GM21825 (cell line): ENCODE data around the gene OR51M1.
"Not testable (repeated sequence)": the region's sequence is repeated elsewhere in the genome, so short reads cannot be mapped to it uniquely, and the experiment has no call there.

Source experiments
- ATAC-seq: cut with Tn5 transposase; IDR thresholded peaks from one replicate; pipeline ENCODE4 v1.9.1; 2021; ENCODE audit warnings: mild to moderate bottlenecking, moderate library complexity; ENCODE audit not compliant: unreplicated experiment

The OR51M1 gene, protein sequence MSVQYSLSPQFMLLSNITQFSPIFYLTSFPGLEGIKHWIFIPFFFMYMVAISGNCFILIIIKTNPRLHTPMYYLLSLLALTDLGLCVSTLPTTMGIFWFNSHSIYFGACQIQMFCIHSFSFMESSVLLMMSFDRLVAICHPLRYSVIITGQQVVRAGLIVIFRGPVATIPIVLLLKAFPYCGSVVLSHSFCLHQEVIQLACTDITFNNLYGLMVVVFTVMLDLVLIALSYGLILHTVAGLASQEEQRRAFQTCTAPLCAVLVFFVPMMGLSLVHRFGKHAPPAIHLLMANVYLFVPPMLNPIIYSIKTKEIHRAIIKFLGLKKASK

DNA sequence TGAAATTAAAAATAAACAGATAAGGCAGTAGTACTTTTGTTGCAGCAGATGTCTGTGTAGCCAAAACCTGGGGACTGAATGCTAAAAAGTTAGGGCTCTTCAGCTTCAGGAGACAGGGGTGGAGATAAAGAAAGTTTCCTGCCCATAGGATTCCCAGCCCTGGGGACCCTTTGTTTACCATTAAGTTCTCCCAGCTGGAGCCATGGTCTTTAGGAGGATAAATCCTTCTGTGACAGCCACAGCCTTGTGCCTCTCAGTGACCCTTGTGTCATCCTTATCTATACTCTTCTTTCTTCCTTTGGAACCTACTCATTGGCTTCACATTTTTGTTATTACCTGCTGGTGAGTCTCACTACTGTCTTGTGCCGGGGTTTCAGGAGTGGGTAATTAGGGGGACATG, at the start of gene OR51M1:
TSS of gene OR51M1 (plus strand) at position 237 of the 400 bp plus-strand sequence. CDS start 5,587 bp downstream, outside the sequence.
- ATAC-seq = no peak

DNA sequence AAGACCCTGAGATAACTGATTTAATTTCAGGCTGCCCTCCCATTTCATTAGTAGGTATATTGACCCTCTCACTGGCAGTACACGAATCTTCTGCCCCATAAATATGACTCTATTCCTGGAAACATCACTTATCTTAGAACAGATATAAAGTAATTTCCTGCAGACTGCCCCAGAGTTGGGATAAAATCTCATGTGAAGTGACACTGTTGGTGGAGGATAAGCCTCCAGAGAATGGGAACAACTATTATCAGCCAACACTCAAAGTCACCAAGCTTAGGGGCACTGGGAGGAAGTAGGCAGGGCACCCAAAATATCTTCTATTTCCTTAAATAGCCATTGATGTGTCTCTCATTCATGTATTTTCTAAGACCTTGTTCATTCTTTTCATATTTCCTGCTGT, 48.4 kb upstream of the OR51M1 start:
- ATAC-seq = no peak

DNA sequence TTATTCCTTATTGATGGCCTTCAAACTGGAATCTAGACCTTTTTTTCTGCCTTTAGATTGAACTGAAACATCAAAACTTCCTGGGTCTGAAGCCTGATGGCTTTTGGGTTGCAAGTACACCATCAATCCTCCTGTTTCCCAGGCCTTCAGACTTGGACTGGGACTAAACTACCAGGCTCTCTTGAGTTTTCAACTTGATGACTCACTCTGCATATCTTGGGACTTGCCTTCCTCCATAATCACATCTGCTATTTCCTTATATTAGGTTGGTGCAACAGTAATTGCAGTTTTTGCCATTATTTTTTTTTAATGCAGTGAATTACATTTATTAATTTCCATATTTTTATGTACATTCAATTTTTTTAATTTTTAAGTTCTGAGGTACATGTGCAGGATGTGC, 47.3 kb upstream of the OR51M1 start:
- no peak for ATAC-seq

DNA sequence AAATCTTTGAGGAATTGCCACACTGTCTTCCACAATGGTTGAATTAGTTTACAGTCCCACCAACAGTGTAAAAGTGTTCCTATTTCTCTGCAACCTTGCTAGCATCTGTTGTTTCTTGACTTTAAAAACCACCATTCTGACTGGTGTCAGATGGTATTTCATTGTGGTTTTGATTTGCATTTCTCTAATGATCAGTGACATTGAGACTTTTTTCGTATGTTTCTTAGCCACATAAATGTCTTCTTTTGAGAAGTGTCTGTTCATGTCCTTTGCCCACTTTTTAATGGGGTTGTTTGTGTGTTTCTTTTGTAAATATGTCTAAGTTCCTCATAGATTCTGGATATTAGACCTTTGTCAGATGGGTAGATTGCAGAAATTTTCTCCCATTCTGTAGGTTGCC, 46.4 kb upstream of the OR51M1 start:
- not testable (repeated sequence) for ATAC-seq

DNA sequence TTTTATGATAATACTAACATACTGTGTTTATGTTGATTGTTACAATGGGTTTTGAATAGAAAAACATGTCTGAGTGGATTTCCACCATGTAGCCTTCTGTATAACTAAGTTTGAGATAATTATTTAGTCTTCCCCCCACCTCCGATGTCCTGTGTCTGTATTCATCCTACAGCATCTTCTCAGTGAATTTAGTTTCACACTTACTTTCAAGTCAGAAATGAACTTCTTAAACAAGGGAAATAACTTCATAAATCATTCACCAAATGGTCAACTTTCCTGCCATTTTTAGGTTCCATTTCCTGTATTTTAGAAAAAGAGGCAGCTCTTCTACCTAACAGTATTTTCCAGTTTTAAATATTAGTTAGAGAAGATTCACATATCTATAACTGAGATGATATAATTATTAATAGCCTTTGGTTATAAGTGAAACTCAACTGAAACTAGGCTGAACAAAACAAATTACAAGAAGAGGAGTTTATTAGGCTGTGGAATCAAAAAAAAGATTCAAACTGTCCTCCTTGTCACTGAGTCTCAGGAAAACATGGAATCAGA, 43.8 kb upstream of the OR51M1 start:
- peak; percentile 79 for ATAC-seq

DNA sequence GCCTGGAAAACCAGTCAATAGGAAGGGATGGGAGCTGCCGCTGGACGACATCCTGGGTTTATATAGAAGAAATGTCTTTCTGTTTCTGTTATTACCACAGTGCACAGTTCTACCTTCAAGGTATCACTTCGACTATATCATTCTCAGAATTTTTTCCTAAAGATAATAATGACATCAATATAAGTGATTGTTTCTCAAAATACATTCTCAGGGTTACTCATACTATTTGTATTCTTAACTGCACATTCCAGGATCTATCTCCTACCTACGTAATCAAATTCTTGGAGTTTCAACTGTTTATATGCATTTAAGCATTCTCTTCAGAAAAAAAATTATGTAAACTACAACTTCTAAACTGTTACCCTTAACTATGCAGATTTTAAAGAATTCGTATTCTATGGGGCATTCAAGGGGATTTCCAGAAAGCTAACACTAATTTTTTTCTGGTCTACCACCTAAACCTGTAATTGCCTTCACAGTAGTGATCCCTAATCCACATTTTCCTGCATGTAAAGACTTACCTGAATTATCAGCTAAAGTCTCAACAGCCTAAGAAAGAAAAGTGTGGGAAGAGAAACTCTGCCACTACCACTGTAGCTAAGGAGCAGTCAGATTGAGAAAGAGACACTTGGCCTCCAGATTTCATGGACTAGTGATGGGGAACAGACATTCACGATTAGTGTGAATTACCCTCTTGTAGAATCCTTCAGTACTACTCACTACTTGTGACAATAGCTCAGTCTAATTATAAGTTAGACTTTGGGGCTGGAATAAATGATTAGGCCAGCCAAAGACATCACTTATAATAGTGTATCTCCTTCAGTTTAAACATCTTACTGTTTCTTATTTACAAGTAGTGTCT, 39.9 kb upstream of the OR51M1 start, which contains the start of gene OR51B5:
TSS of gene OR51B5 (minus strand) at position 51 of the 862 bp plus-strand sequence. CDS start at position 51, 0 bp downstream.
- ATAC-seq = no peak

DNA sequence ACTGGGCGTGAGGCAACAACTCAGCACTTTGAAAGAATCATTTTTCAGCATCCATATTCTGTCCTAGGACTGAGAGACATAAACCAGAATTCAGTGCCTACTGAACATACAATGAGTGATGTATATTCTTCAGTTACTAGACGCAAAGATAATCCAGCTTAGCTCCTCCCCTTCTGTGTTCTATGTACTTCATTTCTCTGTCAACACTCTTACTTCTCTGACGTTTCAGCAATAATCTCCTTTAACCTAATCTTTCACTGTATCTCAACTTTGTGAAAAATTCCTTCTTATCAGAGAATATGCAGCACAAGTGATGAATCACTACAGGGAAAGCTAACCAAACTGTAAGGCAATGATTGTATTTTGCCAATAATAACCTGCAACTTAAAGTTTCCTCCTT, 37.8 kb upstream of the OR51M1 start:
- no peak for ATAC-seq

DNA sequence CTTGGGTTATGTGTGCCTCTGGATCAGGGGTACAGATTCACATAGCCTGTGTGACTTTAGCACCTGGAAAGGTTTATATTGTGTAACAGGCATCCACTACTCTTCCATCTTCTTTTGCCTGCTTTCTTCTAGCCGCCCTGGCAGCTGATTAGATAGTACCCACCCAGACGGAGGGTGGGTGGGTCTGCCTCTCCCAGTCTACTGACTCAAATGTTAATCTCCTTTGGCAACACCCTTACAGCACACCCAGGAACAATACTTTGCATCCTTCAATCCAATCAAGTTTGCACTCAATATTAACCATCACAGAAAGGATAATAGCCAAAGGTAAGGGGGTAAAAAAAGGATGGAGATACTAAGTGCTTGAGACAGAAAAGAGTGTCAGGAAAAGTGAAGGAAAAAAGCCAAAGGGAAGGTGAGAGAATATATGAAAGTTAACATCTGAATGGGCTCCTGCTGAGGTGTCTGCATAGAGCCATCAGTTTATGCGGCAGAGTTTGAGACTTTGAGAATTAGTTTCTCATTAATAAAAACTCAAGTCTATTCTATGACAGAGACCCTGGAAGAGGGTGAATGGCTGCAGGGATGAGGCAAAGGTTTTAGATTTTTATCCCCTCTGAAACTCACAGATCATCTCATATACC, 34.9 kb upstream of the OR51M1 start:
- no peak for ATAC-seq

DNA sequence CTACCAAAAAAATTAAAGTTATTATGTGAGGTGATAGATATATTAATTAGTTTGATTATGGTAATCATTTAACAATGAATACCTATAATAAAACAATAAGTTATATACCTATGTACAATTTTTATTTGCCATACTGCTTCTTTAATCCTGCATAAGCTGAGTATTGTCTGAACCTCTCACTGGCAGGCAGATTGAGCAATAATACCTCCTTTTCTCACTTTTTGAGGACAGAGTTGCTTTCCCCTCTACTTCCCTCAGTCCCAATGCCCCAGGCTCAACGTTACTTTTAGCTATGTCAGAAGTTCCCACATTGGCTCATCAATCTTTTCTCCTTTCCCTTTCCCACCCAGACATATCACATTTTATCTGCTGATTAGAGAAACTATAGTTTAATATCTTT, 34.1 kb upstream of the OR51M1 start:
- ATAC-seq = no peak

DNA sequence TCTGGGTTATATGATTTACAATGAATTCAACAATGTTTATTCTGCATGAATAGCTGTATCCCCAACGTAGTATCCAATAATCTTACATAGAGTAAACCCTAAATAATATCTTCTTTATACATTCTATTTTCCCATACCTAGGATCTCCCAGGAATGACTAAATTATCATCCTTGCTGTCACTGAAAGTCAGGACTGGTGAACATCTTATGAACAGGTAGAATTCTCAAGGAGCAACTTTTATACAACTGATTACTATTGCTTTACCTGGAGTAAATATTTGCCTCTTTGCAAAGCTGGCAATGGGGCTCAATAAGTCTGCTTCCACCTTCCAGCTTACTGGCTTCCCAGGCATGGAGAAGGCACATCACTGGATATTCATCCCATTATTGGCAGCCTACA, 32.4 kb upstream of the OR51M1 start, which contains the start of gene OR51B6:
TSS of gene OR51B6 (plus strand) at position 301 of the 400 bp plus-strand sequence. CDS start at position 301, 0 bp downstream.
- ATAC-seq = no peak

DNA sequence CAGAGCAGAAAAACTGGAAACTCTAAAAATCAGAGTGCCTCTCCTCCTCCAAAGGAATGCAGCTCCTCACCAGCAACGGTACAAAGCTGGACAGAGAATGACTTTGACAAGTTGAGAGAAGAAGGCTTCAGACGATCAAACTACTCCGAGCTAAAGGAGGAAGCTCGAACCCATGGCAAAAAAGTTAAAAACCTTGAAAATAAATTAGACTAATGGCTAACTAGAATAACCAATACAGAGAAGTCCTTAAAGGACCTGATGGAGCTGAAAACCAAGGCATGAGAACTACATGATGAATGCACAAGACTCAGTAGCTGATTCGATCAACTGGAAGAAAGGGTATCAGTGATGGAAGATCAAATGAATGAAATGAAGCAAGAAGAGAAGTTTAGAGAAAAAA, 27.6 kb upstream of the OR51M1 start:
- not testable (repeated sequence) for ATAC-seq

DNA sequence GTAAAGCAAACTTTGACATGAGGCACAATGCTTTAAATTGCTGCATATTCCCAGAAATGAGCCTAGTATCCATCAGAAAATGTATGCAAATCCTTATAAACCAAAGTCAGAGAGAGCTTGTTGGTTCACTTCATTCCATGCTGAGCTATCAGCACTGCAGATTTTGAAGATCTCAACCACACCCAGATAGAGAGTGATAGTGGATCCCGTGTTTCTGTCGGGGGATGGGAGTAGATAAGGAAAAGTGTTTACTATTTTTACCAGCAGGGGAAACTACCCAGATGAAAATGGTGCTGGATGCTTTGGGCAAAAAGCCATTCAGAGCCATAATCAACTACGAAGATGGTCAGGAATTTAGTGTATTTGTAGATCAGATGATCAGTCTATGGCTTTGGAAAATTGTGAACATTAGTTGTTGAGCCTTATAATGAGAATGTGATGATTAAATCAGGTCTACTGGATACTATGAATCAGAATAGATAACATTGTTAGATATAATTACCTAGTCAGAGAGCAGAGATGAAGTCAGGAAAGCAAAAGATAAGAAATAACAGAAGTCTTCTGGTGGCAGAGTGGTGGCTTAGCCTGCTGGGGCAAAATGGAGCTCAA, 21.5 kb upstream of the OR51M1 start:
- ATAC-seq = no peak

DNA sequence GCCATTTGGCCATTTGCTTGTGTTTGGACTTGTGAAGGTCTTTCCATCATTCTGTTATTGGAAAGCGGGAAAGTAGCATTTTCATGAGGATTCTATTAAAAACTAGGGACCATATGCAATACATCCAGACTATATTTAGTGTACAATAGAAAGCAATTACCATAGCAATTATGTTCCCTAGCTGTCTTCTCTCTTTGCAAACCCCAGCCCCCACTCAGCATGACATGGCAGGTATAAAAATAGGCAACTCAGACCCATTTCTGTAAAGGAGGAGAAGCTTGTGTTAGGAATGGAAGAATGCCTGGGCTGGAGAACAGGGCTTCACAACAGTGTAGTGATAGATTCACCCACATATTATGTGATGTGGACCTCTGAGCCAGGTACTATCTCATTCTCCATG, 19.9 kb upstream of the OR51M1 start:
- ATAC-seq = no peak

DNA sequence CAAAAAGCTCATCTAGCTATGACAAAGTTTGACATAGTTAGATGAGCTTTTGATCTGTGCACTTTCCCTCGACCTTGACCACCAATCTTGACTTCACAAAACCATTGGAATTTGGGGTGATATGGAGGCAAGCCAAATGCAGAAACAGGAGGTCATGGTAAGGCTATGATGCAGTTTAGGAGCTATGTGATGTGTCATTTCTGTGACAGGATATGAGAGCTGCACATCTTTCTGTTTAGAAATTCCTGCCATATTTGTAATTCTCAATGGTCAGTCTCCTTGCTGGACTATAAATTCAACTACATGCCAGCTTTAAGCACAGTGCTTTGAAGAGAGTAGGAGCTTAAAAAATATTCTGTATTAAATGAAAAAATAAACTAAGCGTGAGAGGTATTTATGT, 19.4 kb upstream of the OR51M1 start:
- no peak for ATAC-seq

DNA sequence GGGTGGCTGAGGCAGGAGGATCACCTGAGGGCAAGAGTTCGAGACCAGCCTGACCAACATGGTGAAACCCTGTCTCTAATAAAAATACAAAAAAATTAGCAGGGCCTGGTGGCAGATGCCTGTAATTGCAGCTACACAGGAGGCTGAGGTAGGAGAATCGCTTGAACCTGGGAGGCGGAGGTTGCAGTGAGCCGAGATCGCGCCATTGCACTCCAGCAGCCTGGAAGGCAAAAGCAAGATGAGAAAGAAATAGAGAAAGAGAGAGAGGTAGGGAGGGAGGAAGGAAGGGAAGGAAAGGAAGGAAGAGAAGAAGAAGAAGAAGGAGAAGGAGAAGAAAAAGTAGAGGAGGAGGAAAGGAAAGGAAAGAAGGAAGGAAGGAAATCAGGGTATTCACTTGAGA, 17.2 kb upstream of the OR51M1 start:
- ATAC-seq = not testable (repeated sequence)

DNA sequence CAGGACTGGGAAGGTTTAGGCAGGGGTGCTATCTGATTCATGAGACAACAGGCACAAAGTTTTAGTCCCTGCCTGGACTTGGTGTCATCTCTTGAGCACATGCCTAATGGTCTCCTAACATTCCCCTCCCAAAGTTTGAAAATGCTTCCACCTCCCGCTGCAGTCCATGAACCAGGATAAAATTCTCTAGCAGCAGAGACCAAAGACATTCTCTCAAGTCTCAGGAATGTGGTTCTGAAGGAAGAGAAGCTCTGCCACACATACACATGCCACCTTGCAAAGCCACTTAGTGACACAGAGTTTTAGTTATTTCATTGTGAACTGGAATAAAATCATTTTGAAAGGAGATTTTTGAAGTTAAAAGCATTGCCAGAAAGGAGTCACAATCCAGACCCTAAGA, 16.8 kb upstream of the OR51M1 start:
- ATAC-seq = no peak

DNA sequence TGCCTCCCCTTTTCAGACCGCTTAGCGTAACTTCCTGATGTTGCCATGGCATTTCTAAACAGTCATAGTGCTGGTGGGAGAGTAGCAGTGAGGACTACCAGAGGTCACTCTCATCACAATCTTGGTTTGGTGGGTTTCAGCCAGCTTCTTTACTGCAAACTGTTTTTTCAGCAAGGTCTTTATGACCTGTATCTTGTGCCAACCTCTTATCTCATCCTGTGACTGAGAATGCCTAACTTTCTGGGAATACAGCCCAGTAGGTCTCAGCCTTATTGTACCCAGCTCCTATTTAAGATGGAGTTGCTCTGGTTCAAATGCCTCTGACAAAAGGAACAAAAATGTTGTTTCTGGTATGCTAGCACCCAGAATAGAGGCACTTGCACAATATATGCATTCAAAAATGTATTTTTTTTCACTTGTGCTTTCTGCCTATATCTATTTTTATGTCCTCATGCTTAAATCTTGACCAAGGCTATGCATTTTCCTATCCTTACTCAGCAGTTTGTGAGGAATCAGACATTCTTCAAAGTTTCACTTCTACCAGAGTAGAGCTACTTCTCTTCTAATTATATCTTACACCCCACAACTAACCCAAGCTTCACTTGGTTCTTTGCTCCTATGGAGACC, 16.1 kb upstream of the OR51M1 start:
- ATAC-seq = no peak

DNA sequence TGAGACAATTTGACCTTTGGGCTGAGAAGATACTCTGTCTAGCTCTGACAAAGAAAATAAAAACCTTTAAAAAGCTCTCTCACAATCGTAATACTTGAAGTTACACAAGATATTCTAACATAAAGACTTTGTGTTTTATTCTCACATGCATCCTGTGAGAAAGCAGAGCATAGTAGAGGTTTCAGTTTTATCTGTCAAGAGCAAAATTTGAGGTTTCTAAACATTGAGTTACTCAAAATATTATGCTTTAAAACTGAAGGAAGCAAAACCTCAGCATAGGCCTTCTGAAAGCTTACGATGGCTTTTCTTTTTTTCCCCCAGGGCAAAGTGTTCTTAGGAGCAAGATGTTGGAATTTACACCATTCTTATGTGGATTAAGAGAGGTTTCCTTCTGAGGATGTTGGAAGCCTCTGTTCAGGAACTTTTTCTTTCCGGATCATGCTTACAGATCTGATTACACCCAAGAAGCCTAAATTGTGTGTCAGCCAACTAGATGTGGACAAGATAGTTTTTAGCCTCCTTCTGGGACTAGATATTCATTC, 15.0 kb upstream of the OR51M1 start:
- ATAC-seq = no peak

DNA sequence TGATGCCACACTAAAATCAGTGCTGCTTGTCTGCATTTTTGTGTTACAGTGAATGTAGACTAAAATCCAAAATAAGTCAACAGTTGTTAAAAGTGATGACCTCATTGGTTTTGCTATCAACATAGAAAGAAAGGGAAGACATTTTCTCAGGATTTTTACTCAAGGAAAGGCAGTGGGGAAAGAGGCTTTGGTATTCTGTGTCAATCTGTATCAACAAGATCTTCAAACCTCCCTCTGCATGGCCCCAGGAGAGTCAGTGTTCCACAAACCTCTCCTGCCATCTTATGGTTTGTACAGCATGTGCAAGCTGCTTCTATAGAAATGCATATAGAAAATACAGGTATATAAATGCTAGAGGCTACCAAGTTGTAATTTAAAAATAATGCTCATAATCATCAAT, 13.8 kb upstream of the OR51M1 start:
- ATAC-seq = peak; percentile 72
